GM12878 (cell line): ENCODE results near the gene PML. TPM values are rescaled to one million over a fixed set of nuclear protein-coding genes. Genes with fewer than 3 reads are reported as not detected.

Experiments
- ATAC-seq: fragments of 200-7000 bp; cut with Tn5 transposase; 3 replicates; pipeline ENCODE4 v1.9.1; 2020; ENCODE audit warnings: mild to moderate bottlenecking, moderate library complexity
- BruUV-seq: library from RNA; stranded (reverse); fragments of 400-500 nt; replicated peaks from 2 replicates; lab custom pipeline; 2021; lab: Mats Ljungman, UMichigan
- CTCF ChIA-PET: fragments of 300-600 bp; sonication (Branson Sonifier 250); formaldehyde crosslinking; extraction: SDS; loops from one replicate; lab custom pipeline; 2021; ENCODE audit warnings: inconsistent platforms; lab: Yijun Ruan, JAX
- POLR2A ChIA-PET: fragments of 350-600 bp; formaldehyde crosslinking; extraction: SDS; loops from one replicate; lab custom pipeline; 2021; ENCODE audit warnings: inconsistent platforms; lab: Charles Lee
- RAD21 ChIA-PET: fragments of 300-600 bp; sonication (Branson Sonifier 250); formaldehyde crosslinking; loops from one replicate; lab custom pipeline; 2023; ENCODE audit warnings: antibody characterized with exemption; ENCODE audit not compliant: unreplicated experiment; lab: Charles Lee
- SMC1A ChIA-PET: fragments of 300-600 bp; sonication (Branson Sonifier 250); formaldehyde crosslinking; loops from one replicate; lab custom pipeline; 2023; ENCODE audit not compliant: unreplicated experiment, uncharacterized antibody; lab: Charles Lee
- DNase-seq: peaks from one replicate; pipeline ENCODE4 v3.0.0-alpha.2; 2011; ENCODE audit warnings: low read depth, low spot score
- FAIRE-seq: peaks from 3 replicates; lab custom pipeline; 2011; peaks lifted over from hg19 to GRCh38; lab: Jason Lieb, UNC
- H2AFZ ChIP-seq: 2 replicates; pipeline ENCODE4 v1.6.0; 2011; ENCODE audit warnings: low read depth, low read length, control low read depth; ENCODE audit not compliant: control insufficient read depth
- H3K27ac ChIP-seq: 2 replicates; pipeline ENCODE4 v1.5.1; 2011; ENCODE audit warnings: control low read depth; ENCODE audit not compliant: control insufficient read depth, insufficient read depth
- H3K27me3 ChIP-seq, 2 experiments: replicated peaks in 1 of 2; 2 replicates each; pipeline versions ENCODE4 v1.6.0 to v1.6.1; 2011; ENCODE audit warnings: low read length in 1 of 2; ENCODE audit not compliant: control insufficient read depth in 2 of 2, insufficient read depth in 2 of 2
- H3K36me3 ChIP-seq, 2 experiments: 2 replicates each; pipeline ENCODE4 v1.5.1; 2011; ENCODE audit warnings: low read length in 1 of 2; ENCODE audit not compliant: control insufficient read depth in 2 of 2, insufficient read depth in 2 of 2
- H3K4me1 ChIP-seq: 2 replicates; pipeline ENCODE4 v1.6.1; 2011; ENCODE audit warnings: mild to moderate bottlenecking, low read length, moderate library complexity, mixed read lengths; ENCODE audit not compliant: control insufficient read depth, insufficient read depth
- H3K4me2 ChIP-seq: 2 replicates; pipeline ENCODE4 v1.6.0; 2011; ENCODE audit warnings: control low read depth; ENCODE audit not compliant: control insufficient read depth, insufficient read depth
- H3K4me3 ChIP-seq: fragments of 200-600 bp; sonication (generic); 2 replicates; pipeline ENCODE4 v1.5.1; 2016
- H3K79me2 ChIP-seq: 2 replicates; pipeline ENCODE4 v1.6.0; 2011; ENCODE audit warnings: low read length; ENCODE audit not compliant: control insufficient read depth, insufficient read depth
- H3K9ac ChIP-seq: 2 replicates; pipeline ENCODE4 v1.8.0; 2011; ENCODE audit warnings: low read length, control low read depth, mixed read lengths; ENCODE audit not compliant: control insufficient read depth, insufficient read depth
- H3K9me3 ChIP-seq: replicated peaks from 3 replicates; pipeline ENCODE4 v1.5.1; 2011; ENCODE audit warnings: mild to moderate bottlenecking, low read length; ENCODE audit not compliant: control insufficient read depth, insufficient read depth
- H4K20me1 ChIP-seq: 2 replicates; pipeline ENCODE4 v1.6.0; 2011; ENCODE audit not compliant: control insufficient read depth, insufficient read depth
- BRCA1 ChIP-seq: IDR thresholded peaks from 2 replicates; pipeline ENCODE4 v1.6.1; 2011; ENCODE audit warnings: low read depth, low read length, improper control_type of control experiment
- CEBPZ ChIP-seq: fragments of 150-350 bp; IDR thresholded peaks from 2 replicates; pipeline ENCODE4 v1.6.1; 2016; ENCODE audit warnings: low read depth, low read length
- EP300 ChIP-seq, 2 experiments: fragments of 150-350 bp in 1 of 2; IDR thresholded peaks; 2 replicates each; pipeline ENCODE4 v1.6.1; 2011 to 2012; ENCODE audit warnings: low read depth in 2 of 2, low read length in 2 of 2, borderline replicate concordance in 1 of 2, improper control_type of control experiment in 1 of 2, inconsistent platforms in 1 of 2; ENCODE audit not compliant: control insufficient read depth in 1 of 2
- GATAD2B ChIP-seq: fragments of 450-650 bp; conservative IDR thresholded peaks from 2 replicates; pipeline ENCODE4 v1.6.1; 2017; ENCODE audit warnings: low read depth, mild to moderate bottlenecking, moderate library complexity
- JUND ChIP-seq: IDR thresholded peaks from 2 replicates; pipeline ENCODE4 v1.6.1; 2012; ENCODE audit warnings: low read depth, mild to moderate bottlenecking, low read length, improper control_type of control experiment, moderate library complexity
- NR2C2 ChIP-seq: IDR thresholded peaks from 2 replicates; pipeline ENCODE4 v1.6.1; 2011; ENCODE audit warnings: borderline replicate concordance, low read depth; ENCODE audit not compliant: control insufficient read depth, insufficient read length
- PML ChIP-seq: IDR thresholded peaks from 2 replicates; pipeline ENCODE4 v1.6.1; 2012; ENCODE audit warnings: low read length, inconsistent platforms
- RB1 ChIP-seq: fragments of 450-650 bp; formaldehyde crosslinking; IDR thresholded peaks from 2 replicates; pipeline ENCODE4 v1.6.1; 2017; ENCODE audit warnings: mild to moderate bottlenecking, borderline replicate concordance
- SREBF1 ChIP-seq: IDR thresholded peaks from 2 replicates; pipeline ENCODE4 v1.6.1; 2012; ENCODE audit warnings: mild to moderate bottlenecking, low read length
- SRF ChIP-seq, 2 experiments: IDR thresholded peaks; 2 replicates each; pipeline ENCODE4 v1.6.1; 2011; ENCODE audit warnings: low read depth in 2 of 2, low read length in 2 of 2, mild to moderate bottlenecking in 1 of 2, moderate library complexity in 1 of 2
- SUPT20H ChIP-seq: IDR thresholded peaks from 2 replicates; pipeline ENCODE4 v1.6.1; 2011; ENCODE audit warnings: low read depth, mild to moderate bottlenecking, low read length, moderate library complexity, borderline replicate concordance; ENCODE audit not compliant: control insufficient read depth
- TAF1 ChIP-seq: IDR thresholded peaks from 2 replicates; pipeline ENCODE4 v1.6.1; 2011; ENCODE audit warnings: mild to moderate bottlenecking, low read depth, low read length, borderline replicate concordance
- ZNF592 ChIP-seq: fragments of 450-650 bp; IDR thresholded peaks from 2 replicates; pipeline ENCODE4 v1.6.1; 2017; ENCODE audit warnings: mild to moderate bottlenecking, moderate library complexity
- WGBS: methylation state at CpG from one replicate; pipeline ENCODE4 v1.1.6; 2016; ENCODE audit warnings: low lambda C conversion rate; ENCODE audit not compliant: insufficient replicate concordance, insufficient coverage; ENCODE audit errors: missing lambda C conversion rate; 5-methylcytosine and 5-hydroxymethylcytosine counted together
- in situ Hi-C: fragments of 300-500 bp; cut with MboI; formaldehyde crosslinking; loops from 9 replicates; pipeline ENCODE4 v1.14.3; 2018; ENCODE audit warnings: mixed read lengths
- intact Hi-C: fragments of 100-400 bp; cut with micrococcal nuclease; formaldehyde crosslinking; loops from one replicate; pipeline ENCODE4 v1.14.2; 2022; ENCODE audit not compliant: unreplicated experiment
- polyA plus RNA-seq, 11 experiments: library from polyadenylated mRNA; depleted of rRNA in 4 of 11; unstranded in 6 of 11; stranded (reverse) in 5 of 11; fragments of >200 nt; fragmentation: Nextera tagmentation in 4 of 11; fragmentation: Illumina TruSeq in 1 of 11; extraction: Ambion mirVana in 4 of 11; extraction: Trizol in 1 of 11; gene quantifications; 1 replicate in 1 of 11; 2 replicates in 10 of 11; pipeline versions ENCODE4 v1.2.1 to v1.2.3, GENCODE V29; 2011 to 2016; ENCODE audit warnings: inconsistent platforms in 2 of 11, missing spikeins in 2 of 11, low read depth in 1 of 11
- total RNA-seq, 4 experiments: library from RNA; depleted of rRNA in 3 of 4; stranded (reverse); fragments of >200 nt in 3 of 4; fragmentation: Illumina TruSeq in 1 of 4; extraction: Trizol in 1 of 4; gene quantifications; 2 replicates each; pipeline versions ENCODE4 v1.2.1 to v1.2.3, GENCODE V29; 2013 to 2021
- TF ChIP-seq, protein P1 (sequence below): IDR thresholded peaks from 2 replicates; pipeline ENCODE4 v1.6.1; 2012; ENCODE audit warnings: low read length, inconsistent platforms

PML gene
- total and polyA plus RNA-seq, 10 of the 15 experiments (the other 5 are each of a cell fraction or from before 2014, with no cell fraction given), result 8.5 to 95.5 (median 30.8) TPM

DNA sequence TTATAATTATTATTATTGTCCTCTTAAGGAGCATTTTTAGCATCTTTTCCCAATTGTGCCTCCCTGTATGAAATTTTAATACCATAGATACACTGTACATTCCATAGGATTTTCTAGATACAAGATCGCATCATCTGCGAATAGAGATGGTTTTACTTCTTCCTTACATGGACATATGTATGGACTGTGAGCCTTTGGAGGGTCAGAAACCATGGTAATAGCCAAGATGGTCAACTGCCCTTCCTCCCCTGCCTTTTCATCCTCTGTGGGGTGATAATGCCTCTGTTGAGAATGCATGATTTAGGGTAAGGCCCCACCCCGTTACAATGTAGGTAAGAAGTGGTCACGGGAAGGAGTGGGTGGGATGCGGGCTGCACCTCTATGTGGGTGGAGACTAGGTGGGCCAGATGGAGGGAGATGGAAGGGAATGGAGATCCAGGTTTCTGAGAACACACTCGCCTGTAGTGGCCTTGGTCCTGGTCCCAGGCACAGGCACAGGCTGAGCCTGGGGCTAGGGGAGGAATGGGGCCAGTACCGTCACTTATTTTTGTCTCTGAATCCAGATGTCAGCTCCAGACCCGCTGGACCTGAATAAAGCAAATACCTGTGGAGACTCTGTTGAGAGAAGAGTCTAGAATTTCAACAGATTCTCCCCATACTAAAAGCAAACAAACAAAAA lies 56.2 kb downstream of the PML start:
- FAIRE-seq (no peak), ATAC-seq (no peak), DNase-seq (no peak)
- Histone ChIP-seq H3K27ac (no peak overlapping the region), H3K4me2 (no peak overlapping the region), H3K4me3 (no peak overlapping the region), H3K27me3 (0 out of 4 replicates have a peak, but pooled peaks cover 0 to 2% of the 10 kb centered on the region in 2 experiments), H3K36me3 (no peaks in the 10 kb centered on the region), H3K9me3 (no peaks in the 10 kb centered on the region), H3K4me1 (0 out of 2 replicates have a peak, but pooled peaks cover 2% of the 10 kb centered on the region), H3K9ac (no peak overlapping the region), H4K20me1 (no peaks in the 10 kb centered on the region; the same call in 1 of the 2 replicates), H2AFZ (no peak overlapping the region), H3K79me2 (no peaks in the 10 kb centered on the region)
- ChIA-PET POLR2A (no interaction called here), SMC1A (no interaction called here), RAD21 (interaction anchor here (0.6 to 1.0 kb wide), 2 partner anchors 78 to 257 kb away, joined by 3 to 6 read pairs; no protein-coding TSS in a partner anchor), CTCF (interaction anchor here (1.4 to 4.5 kb wide), 3 partner anchors 63 to 260 kb away, joined by 3 to 61 read pairs (median 9); no protein-coding TSS in a partner anchor)
- no TSS peak for BruUV-seq
- WGBS, result 61% methylated on average over 8 of the region's 8 CpGs
- in situ Hi-C loops, result no loop called here
- intact Hi-C loops, result loop anchor here (5.0 kb wide), 2 partner anchors 78 to 257 kb away; no protein-coding TSS in a partner anchor
- no peak for TF ChIP-seq SREBF1
- no peak for TF ChIP-seq NR2C2
- TF ChIP-seq PML, result no peak
- TF ChIP-seq GATAD2B, result no peak
- TF ChIP-seq JUND, result no peak
- TF ChIP-seq RB1, result no peak
- no peak for TF ChIP-seq TAF1
- TF ChIP-seq, protein P1, sequence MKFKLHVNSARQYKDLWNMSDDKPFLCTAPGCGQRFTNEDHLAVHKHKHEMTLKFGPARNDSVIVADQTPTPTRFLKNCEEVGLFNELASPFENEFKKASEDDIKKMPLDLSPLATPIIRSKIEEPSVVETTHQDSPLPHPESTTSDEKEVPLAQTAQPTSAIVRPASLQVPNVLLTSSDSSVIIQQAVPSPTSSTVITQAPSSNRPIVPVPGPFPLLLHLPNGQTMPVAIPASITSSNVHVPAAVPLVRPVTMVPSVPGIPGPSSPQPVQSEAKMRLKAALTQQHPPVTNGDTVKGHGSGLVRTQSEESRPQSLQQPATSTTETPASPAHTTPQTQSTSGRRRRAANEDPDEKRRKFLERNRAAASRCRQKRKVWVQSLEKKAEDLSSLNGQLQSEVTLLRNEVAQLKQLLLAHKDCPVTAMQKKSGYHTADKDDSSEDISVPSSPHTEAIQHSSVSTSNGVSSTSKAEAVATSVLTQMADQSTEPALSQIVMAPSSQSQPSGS, result no peak
- no peak for TF ChIP-seq SRF (IDR thresholded peaks at IDR 0.05; ENCODE audit: low read depth in 2 of 2, low read length in 2 of 2)
- TF ChIP-seq BRCA1, result no peak
- no peak for TF ChIP-seq ZNF592
- no peak for TF ChIP-seq CEBPZ
- no peak for TF ChIP-seq SUPT20H
- TF ChIP-seq EP300 (IDR thresholded peaks at IDR 0.05; ENCODE audit: borderline replicate concordance in 1 of 2, control insufficient read depth in 1 of 2, low read depth in 2 of 2, low read length in 2 of 2), result no peak
